ENCODE data around the gene CILP.

GRCh38 chr15:65175511-65175910 is 35.8 kb downstream of the CILP start:
- TF ChIP-seq CTCF (IDR thresholded peaks at IDR 0.05) (no peak), POLR2A (IDR thresholded peaks at IDR 0.05) (no peak)

Measured in tibial nerve (tissue), 3 donors.